Stimulated activated naive CD8-positive, alpha-beta T cell treated with anti-CD3 and anti-CD28 coated beads, Interleukin-15, amount 100 ng/mL, for 72 hours (primary cell): Measurements from ENCODE around the gene SHISA9.

Experiments used
- ATAC-seq: fragments of 150-1000 bp; cut with Tn5 transposase; 2 replicates; pipeline ENCODE4 v1.10.0; 2021; ENCODE audit warnings: mild to moderate bottlenecking, moderate library complexity
- DNase-seq, 2 donors: peaks; one replicate each; pipeline ENCODE4 v3.0.0; 2021 to 2022
- H3K27ac Mint-ChIP-seq, 2 donors: one replicate each; pipeline ENCODE4 v1.8.0; 2022; ENCODE audit warnings: mild to moderate bottlenecking in 2 of 2, mixed read lengths in 2 of 2, moderate library complexity in 2 of 2
- H3K27me3 Mint-ChIP-seq: one replicate; pipeline ENCODE4 v1.8.0; 2022; ENCODE audit warnings: mixed read lengths
- H3K4me1 Mint-ChIP-seq: one replicate; pipeline ENCODE4 v1.8.0; 2022; ENCODE audit warnings: mild to moderate bottlenecking, mixed read lengths
- H3K4me3 Mint-ChIP-seq, 2 donors: one replicate each; pipeline ENCODE4 v1.8.0; 2022; ENCODE audit warnings: mild to moderate bottlenecking in 2 of 2, mixed read lengths in 2 of 2, moderate library complexity in 1 of 2
- H3K9me3 Mint-ChIP-seq, 2 donors: one replicate each; pipeline ENCODE4 v1.8.0; 2022; ENCODE audit warnings: mixed read lengths in 2 of 2

Gene SHISA9

GRCh38 chr16:13012601-13013000 lies 111.2 kb downstream of the SHISA9 start:
- ATAC-seq (no peak), DNase-seq (no peak)
- no peaks in the 10 kb centered on the region for H3K27me3 Mint-ChIP-seq
- no peak overlapping the region for H3K4me3 Mint-ChIP-seq
- H3K9me3 Mint-ChIP-seq, result peaks cover 3 to 5% of the 10 kb centered on the region in 2 donors
- no peaks in the 10 kb centered on the region for H3K4me1 Mint-ChIP-seq
- H3K27ac Mint-ChIP-seq, result no peak overlapping the region

GRCh38 chr16:13013043-13013442 lies 111.6 kb downstream of the SHISA9 start:
- DNase-seq, result no peak
- ATAC-seq, result no peak
- Mint-ChIP-seq H3K9me3 (peaks cover 0 to under 1% of the 10 kb centered on the region in 2 donors), H3K4me3 (no peak overlapping the region), H3K27me3 (no peaks in the 10 kb centered on the region), H3K27ac (no peak overlapping the region), H3K4me1 (no peaks in the 10 kb centered on the region)

DNA sequence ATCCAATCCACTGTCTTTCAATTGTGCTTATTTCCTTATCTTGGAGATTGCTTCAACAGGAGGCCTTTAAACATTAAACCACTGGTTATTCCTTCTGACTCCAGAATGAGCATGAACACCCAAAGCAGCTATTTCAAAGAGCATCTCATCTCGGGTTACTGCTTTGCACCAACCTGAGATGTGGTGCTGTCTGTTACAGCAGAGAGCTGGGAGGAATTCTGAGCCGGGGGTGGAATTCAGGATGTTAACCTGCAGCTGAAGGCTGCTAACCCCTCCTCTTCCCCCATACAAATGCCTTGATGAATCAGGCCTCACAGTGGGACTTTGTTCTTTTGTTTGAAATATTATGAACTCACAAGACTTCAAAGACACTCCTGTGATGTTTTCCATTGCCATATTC lies 113.1 kb downstream of the SHISA9 start:
- no peaks in the 10 kb centered on the region for H3K4me1 Mint-ChIP-seq
- no peaks in the 10 kb centered on the region for H3K27me3 Mint-ChIP-seq
- no peak for DNase-seq

GRCh38 chr16:13018026-13018425 lies 116.6 kb downstream of the SHISA9 start:
- no peak overlapping the region for H3K27ac Mint-ChIP-seq
- no peaks in the 10 kb centered on the region for H3K27me3 Mint-ChIP-seq
- peaks cover 0 to 7% of the 10 kb centered on the region in 2 donors for H3K9me3 Mint-ChIP-seq
- no peaks in the 10 kb centered on the region for H3K4me1 Mint-ChIP-seq
- ATAC-seq (no peak), DNase-seq (no peak)
- H3K4me3 Mint-ChIP-seq, result no peak overlapping the region

More for the DNA sequence above, 113.1 kb downstream of the SHISA9 start:
- no peaks in the 10 kb centered on the region for H3K9me3 Mint-ChIP-seq
- H3K4me3 Mint-ChIP-seq, result no peak overlapping the region
- no peak overlapping the region for H3K27ac Mint-ChIP-seq
- no peak for ATAC-seq

DNA sequence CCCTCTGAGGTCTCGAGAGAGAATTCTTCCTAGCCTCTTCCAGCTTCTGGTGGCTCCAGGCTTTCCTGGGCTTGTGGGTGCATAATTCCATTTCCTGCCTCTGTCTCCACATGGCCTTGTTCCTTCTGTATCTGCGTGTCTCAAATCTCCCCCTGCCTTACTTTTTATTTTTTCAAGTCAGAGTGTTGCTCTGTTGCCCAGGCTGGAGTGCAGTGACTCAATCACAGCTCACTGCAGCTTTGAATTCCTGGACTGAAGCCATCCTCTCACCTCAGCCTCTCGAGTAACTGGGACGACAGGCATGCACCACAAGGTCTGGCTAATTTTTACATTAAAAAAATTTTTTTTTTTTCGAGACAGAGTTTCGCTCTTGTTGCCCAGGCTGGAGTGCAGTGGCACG lies 120.6 kb downstream of the SHISA9 start:
- ATAC-seq (no peak), DNase-seq (no peak)
- peaks cover 4 to 21% of the 10 kb centered on the region in 2 donors for H3K9me3 Mint-ChIP-seq
- no peak overlapping the region for H3K4me3 Mint-ChIP-seq
- no peak overlapping the region for H3K27ac Mint-ChIP-seq
- no peaks in the 10 kb centered on the region for H3K27me3 Mint-ChIP-seq
- no peaks in the 10 kb centered on the region for H3K4me1 Mint-ChIP-seq

- ATAC-seq (no peak), DNase-seq (no peak)
- H3K4me1 Mint-ChIP-seq, result no peaks in the 10 kb centered on the region
- H3K4me3 Mint-ChIP-seq, result no peak overlapping the region
- no peak overlapping the region for H3K27ac Mint-ChIP-seq
- H3K27me3 Mint-ChIP-seq, result no peaks in the 10 kb centered on the region
- H3K9me3 Mint-ChIP-seq, result peaks cover 9 to 14% of the 10 kb centered on the region in 2 donors
These were observed 128.4 kb downstream of the SHISA9 start for GRCh38 chr16:13029786-13030185.

DNA sequence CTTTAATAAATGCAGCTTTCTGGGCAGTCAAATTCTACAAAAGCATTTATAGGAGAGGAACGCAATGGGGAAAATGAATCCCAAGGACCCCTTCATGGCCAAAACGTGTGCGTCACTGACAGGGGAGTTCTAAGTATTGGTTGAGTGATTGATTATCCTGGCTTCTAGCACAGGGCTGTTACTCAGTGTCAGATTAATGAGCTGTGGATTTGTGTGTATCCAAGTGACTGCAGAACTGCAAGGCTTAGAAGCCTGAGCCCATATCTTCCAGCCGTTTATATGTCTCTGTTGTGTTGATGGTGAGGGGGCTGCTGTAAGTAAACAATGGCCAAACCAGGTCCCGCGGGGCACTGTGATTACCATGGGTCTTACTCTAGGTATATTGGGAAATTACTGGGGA lies 129.4 kb downstream of the SHISA9 start:
- ATAC-seq, result no peak

GRCh38 chr16:13032911-13033310 lies 131.5 kb downstream of the SHISA9 start:
- DNase-seq, result no peak
- H3K27ac Mint-ChIP-seq, result no peak overlapping the region
- no peaks in the 10 kb centered on the region for H3K4me1 Mint-ChIP-seq

More for the DNA sequence above, 129.4 kb downstream of the SHISA9 start:
- Mint-ChIP-seq H3K27me3 (no peaks in the 10 kb centered on the region), H3K4me3 (no peak overlapping the region), H3K9me3 (peaks cover 9 to 14% of the 10 kb centered on the region in 2 donors), H3K4me1 (no peaks in the 10 kb centered on the region), H3K27ac (no peak overlapping the region)
- no peak for DNase-seq

GRCh38 chr16:13036600-13036999 lies 135.2 kb downstream of the SHISA9 start:
- no peaks in the 10 kb centered on the region for H3K4me1 Mint-ChIP-seq
- H3K27me3 Mint-ChIP-seq, result no peaks in the 10 kb centered on the region
- no peak overlapping the region for H3K27ac Mint-ChIP-seq
- H3K4me3 Mint-ChIP-seq, result no peak overlapping the region
- no peak for DNase-seq
- no peak for ATAC-seq
- H3K9me3 Mint-ChIP-seq, result peaks cover 12 to 24% of the 10 kb centered on the region in 2 donors

More at GRCh38 chr16:13032911-13033310, 131.5 kb downstream of the SHISA9 start:
- Mint-ChIP-seq H3K9me3 (peaks cover 5 to 16% of the 10 kb centered on the region in 2 donors), H3K27me3 (no peaks in the 10 kb centered on the region), H3K4me3 (no peak overlapping the region)
- ATAC-seq, result no peak

GRCh38 chr16:13038591-13038990 lies 137.2 kb downstream of the SHISA9 start:
- H3K27me3 Mint-ChIP-seq, result no peaks in the 10 kb centered on the region
- H3K4me1 Mint-ChIP-seq, result no peaks in the 10 kb centered on the region
- DNase-seq (no peak), ATAC-seq (no peak)
- H3K4me3 Mint-ChIP-seq, result no peak overlapping the region
- H3K27ac Mint-ChIP-seq, result no peak overlapping the region
- H3K9me3 Mint-ChIP-seq, result peaks cover 12 to 24% of the 10 kb centered on the region in 2 donors

DNA sequence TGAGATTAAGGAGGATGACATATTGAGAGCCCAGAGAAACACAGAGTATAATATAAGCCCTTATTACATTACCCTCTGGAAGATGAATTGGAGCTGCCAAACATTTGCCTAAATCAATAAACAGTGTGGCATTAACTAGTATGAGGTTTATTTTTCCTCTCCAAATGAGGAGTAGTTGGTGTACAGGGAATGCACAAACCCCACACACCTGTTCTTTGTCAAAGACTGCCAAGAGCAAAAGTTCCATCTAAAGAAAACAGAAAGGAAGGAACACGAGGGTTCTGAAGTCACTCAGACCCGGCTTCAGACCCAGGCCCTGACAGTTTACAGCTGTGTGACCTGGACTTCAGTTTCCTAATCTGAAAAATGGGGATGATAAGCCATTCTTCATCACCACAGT lies 138.1 kb downstream of the SHISA9 start:
- ATAC-seq (no peak), DNase-seq (no peak)
- H3K27ac Mint-ChIP-seq, result no peak overlapping the region
- H3K27me3 Mint-ChIP-seq, result no peaks in the 10 kb centered on the region
- no peak overlapping the region for H3K4me3 Mint-ChIP-seq
- H3K4me1 Mint-ChIP-seq, result no peaks in the 10 kb centered on the region
- H3K9me3 Mint-ChIP-seq, result peaks cover 12 to 24% of the 10 kb centered on the region in 2 donors

GRCh38 chr16:13041180-13041579 lies 139.8 kb downstream of the SHISA9 start:
- Mint-ChIP-seq H3K27me3 (no peaks in the 10 kb centered on the region), H3K4me1 (no peaks in the 10 kb centered on the region), H3K4me3 (no peak overlapping the region), H3K9me3 (peaks cover 12 to 24% of the 10 kb centered on the region in 2 donors), H3K27ac (no peak overlapping the region)
- ATAC-seq (no peak), DNase-seq (no peak)

GRCh38 chr16:13041646-13042290 lies 140.4 kb downstream of the SHISA9 start:
- H3K27ac Mint-ChIP-seq, result no peak overlapping the region

GRCh38 chr16:13042291-13042685 lies 140.9 kb downstream of the SHISA9 start:
- H3K4me1 Mint-ChIP-seq, result no peaks in the 10 kb centered on the region
- DNase-seq (no peak), ATAC-seq (no peak)
- no peak overlapping the region for H3K4me3 Mint-ChIP-seq
- H3K9me3 Mint-ChIP-seq, result peaks cover 12 to 21% of the 10 kb centered on the region in 2 donors
- H3K27ac Mint-ChIP-seq, result no peak overlapping the region
- no peaks in the 10 kb centered on the region for H3K27me3 Mint-ChIP-seq

More at GRCh38 chr16:13041646-13042290, 140.4 kb downstream of the SHISA9 start:
- DNase-seq, result no peak
- no peaks in the 10 kb centered on the region for H3K27me3 Mint-ChIP-seq
- no peak overlapping the region for H3K4me3 Mint-ChIP-seq
- no peak for ATAC-seq
- peaks cover 12 to 24% of the 10 kb centered on the region in 2 donors for H3K9me3 Mint-ChIP-seq
- no peaks in the 10 kb centered on the region for H3K4me1 Mint-ChIP-seq

- Mint-ChIP-seq H3K4me1 (no peaks in the 10 kb centered on the region), H3K9me3 (peaks cover 5 to 13% of the 10 kb centered on the region in 2 donors), H3K27me3 (no peaks in the 10 kb centered on the region), H3K27ac (no peak overlapping the region), H3K4me3 (no peak overlapping the region)
- no peak for DNase-seq
- ATAC-seq, result no peak
These were observed 144.8 kb downstream of the SHISA9 start for GRCh38 chr16:13046061-13046821.

GRCh38 chr16:13047276-13047675 lies 145.9 kb downstream of the SHISA9 start:
- no peak overlapping the region for H3K27ac Mint-ChIP-seq
- H3K4me3 Mint-ChIP-seq, result no peak overlapping the region
- ATAC-seq, result no peak

More at GRCh38 chr16:13047276-13047675, 145.9 kb downstream of the SHISA9 start:
- H3K27me3 Mint-ChIP-seq, result no peaks in the 10 kb centered on the region
- DNase-seq, result no peak
- H3K9me3 Mint-ChIP-seq, result peaks cover 5 to 13% of the 10 kb centered on the region in 2 donors
- H3K4me1 Mint-ChIP-seq, result no peaks in the 10 kb centered on the region
